Spinal cord (tissue), 10 donors: ENCODE measurements around the gene PRDM15. TPM values are rescaled to one million over a fixed set of nuclear protein-coding genes. Genes with fewer than 3 reads are reported as not detected.

ENCODE experiments used
- DNase-seq, 6 donors: peaks; one replicate each; pipeline versions ENCODE4 v3.0.0 to v3.0.0-alpha.2; 2013 to 2015; ENCODE audit warnings: low spot score in 6 of 6, low read depth in 4 of 6
- H3K27ac ChIP-seq: one replicate; pipeline ENCODE4 v1.5.1; 2013; ENCODE audit warnings: low read depth, low read length, control low read depth
- H3K27me3 ChIP-seq: one replicate; pipeline ENCODE4 v1.6.1; 2013; ENCODE audit warnings: low read length; ENCODE audit not compliant: control insufficient read depth, insufficient read depth
- H3K36me3 ChIP-seq: one replicate; pipeline ENCODE4 v1.6.1; 2013; ENCODE audit warnings: low read length; ENCODE audit not compliant: control insufficient read depth, insufficient read depth
- H3K4me1 ChIP-seq: one replicate; pipeline ENCODE4 v1.6.1; 2013; ENCODE audit warnings: low read length; ENCODE audit not compliant: control insufficient read depth, insufficient read depth
- H3K4me3 ChIP-seq: one replicate; pipeline ENCODE4 v1.5.1; 2013; ENCODE audit warnings: low read depth, low read length, control low read depth
- H3K9me3 ChIP-seq: one replicate; pipeline ENCODE4 v1.6.1; 2013; ENCODE audit warnings: low read length; ENCODE audit not compliant: control insufficient read depth, insufficient read depth
- WGBS: methylation state at CpG from one replicate; pipeline ENCODE4 v1.1.5; 2013; ENCODE audit warnings: missing lambda C conversion rate; ENCODE audit not compliant: insufficient coverage; 5-methylcytosine and 5-hydroxymethylcytosine counted together
- polyA plus RNA-seq, 2 donors: library from polyadenylated mRNA; unstranded; fragments of 120-200 nt; gene quantifications; one replicate each; pipeline ENCODE4 v1.2.1, GENCODE V29; 2013; ENCODE audit not compliant: insufficient read length in 2 of 2
- total RNA-seq, 2 donors: library from RNA; depleted of rRNA in 1 of 2; stranded (reverse); fragments of 120-200 nt in 1 of 2; fragments of >200 nt in 1 of 2; gene quantifications; one replicate each; pipeline versions ENCODE4 v1.2.3 to v1.2.4, GENCODE V29; 2013 to 2014
- donor health status: healthy.

The PRDM15 gene
- total and polyA plus RNA-seq, 4 donors, result 4.1 to 7.1 (median 6.3) TPM

GRCh38 chr21:41836166-41837015, 42.8 kb downstream of the PRDM15 start:
- H3K27me3 ChIP-seq, result no peaks in the 10 kb centered on the region
- H3K4me3 ChIP-seq, result no peak overlapping the region
- no peaks in the 10 kb centered on the region for H3K4me1 ChIP-seq
- peak in 1 of 6 donors; percentile 3 for DNase-seq
- 90% methylated on average over 25 of the region's 32 CpGs for WGBS
- peaks cover 65% of the 10 kb centered on the region for H3K36me3 ChIP-seq
- H3K9me3 ChIP-seq, result peaks cover 5% of the 10 kb centered on the region
- no peak overlapping the region for H3K27ac ChIP-seq

GRCh38 chr21:41835711-41836154, 43.4 kb downstream of the PRDM15 start:
- no peaks in the 10 kb centered on the region for H3K9me3 ChIP-seq
- H3K36me3 ChIP-seq, result peaks cover 71% of the 10 kb centered on the region
- WGBS, result 65% methylated on average over 7 of the region's 10 CpGs

GRCh38 chr21:41834926-41835663, 44.0 kb downstream of the PRDM15 start:
- H3K27me3 ChIP-seq, result no peaks in the 10 kb centered on the region
- no peaks in the 10 kb centered on the region for H3K4me1 ChIP-seq
- H3K9me3 ChIP-seq, result no peaks in the 10 kb centered on the region
- H3K27ac ChIP-seq, result no peak overlapping the region
- no peak for DNase-seq
- H3K36me3 ChIP-seq, result peaks cover 76% of the 10 kb centered on the region
- H3K4me3 ChIP-seq, result no peak overlapping the region
- WGBS, result 95% methylated on average over 39 of the region's 42 CpGs

More at GRCh38 chr21:41835711-41836154, 43.4 kb downstream of the PRDM15 start:
- DNase-seq, result no peak
- H3K4me1 ChIP-seq, result no peaks in the 10 kb centered on the region
- H3K27me3 ChIP-seq, result no peaks in the 10 kb centered on the region
- no peak overlapping the region for H3K4me3 ChIP-seq
- no peak overlapping the region for H3K27ac ChIP-seq

- no peaks in the 10 kb centered on the region for H3K9me3 ChIP-seq
- H3K4me1 ChIP-seq, result no peaks in the 10 kb centered on the region
- no peaks in the 10 kb centered on the region for H3K27me3 ChIP-seq
- WGBS, result 90% methylated on average over 23 of the region's 25 CpGs
- no peak for DNase-seq
- H3K36me3 ChIP-seq, result peaks cover 74% of the 10 kb centered on the region
- no peak overlapping the region for H3K4me3 ChIP-seq
- no peak overlapping the region for H3K27ac ChIP-seq
These were observed 44.8 kb downstream of the PRDM15 start for GRCh38 chr21:41834252-41834925.

- Histone ChIP-seq H3K4me3 (no peak overlapping the region), H3K4me1 (no peaks in the 10 kb centered on the region), H3K36me3 (peaks cover 74% of the 10 kb centered on the region), H3K9me3 (no peaks in the 10 kb centered on the region), H3K27me3 (no peaks in the 10 kb centered on the region), H3K27ac (no peak overlapping the region)
- WGBS, result 97% methylated on average over 13 of the region's 13 CpGs
- DNase-seq, result no peak
These were observed 45.5 kb downstream of the PRDM15 start for GRCh38 chr21:41833497-41834115.

GRCh38 chr21:41832596-41833496, 46.3 kb downstream of the PRDM15 start:
- Histone ChIP-seq H3K27ac (no peak overlapping the region), H3K9me3 (no peaks in the 10 kb centered on the region), H3K27me3 (no peaks in the 10 kb centered on the region), H3K4me3 (no peak overlapping the region), H3K4me1 (no peaks in the 10 kb centered on the region), H3K36me3 (peaks cover 81% of the 10 kb centered on the region)
- DNase-seq, result no peak
- WGBS, result 89% methylated on average over 9 of the region's 17 CpGs

GRCh38 chr21:41831866-41832595, 47.1 kb downstream of the PRDM15 start:
- Histone ChIP-seq H3K4me3 (no peak overlapping the region), H3K27me3 (no peaks in the 10 kb centered on the region), H3K36me3 (peaks cover 78% of the 10 kb centered on the region), H3K27ac (no peak overlapping the region), H3K9me3 (no peaks in the 10 kb centered on the region), H3K4me1 (no peaks in the 10 kb centered on the region)
- WGBS, result 96% methylated on average over 16 of the region's 17 CpGs
- no peak for DNase-seq

GRCh38 chr21:41831453-41831831, 47.7 kb downstream of the PRDM15 start:
- H3K9me3 ChIP-seq, result no peaks in the 10 kb centered on the region
- 88% methylated on average over 8 of the region's 8 CpGs for WGBS
- no peak for DNase-seq
- H3K4me3 ChIP-seq, result no peak overlapping the region
- no peaks in the 10 kb centered on the region for H3K4me1 ChIP-seq
- no peaks in the 10 kb centered on the region for H3K27me3 ChIP-seq
- peaks cover 76% of the 10 kb centered on the region for H3K36me3 ChIP-seq
- H3K27ac ChIP-seq, result no peak overlapping the region
